Right atrium auricular region (tissue), 2 donors: ENCODE results near the gene IL17REL. TPM values are rescaled to one million over a fixed set of nuclear protein-coding genes. Genes with fewer than 3 reads are reported as not detected.

Source experiments
- DNase-seq: peaks from one replicate; pipeline ENCODE4 v3.0.0-alpha.2; 2019; ENCODE audit warnings: low spot score
- H3K27ac ChIP-seq, 2 donors: fragments of 200-600 bp; sonication (generic); 1 replicate in 1 of 2; 2 replicates in 1 of 2; pipeline ENCODE4 v1.5.1; 2016 to 2019
- H3K27me3 ChIP-seq, 2 donors: fragments of 200-600 bp; sonication (generic); one replicate each; pipeline versions ENCODE4 v1.5.1 to v1.6.0; 2017 to 2019
- H3K36me3 ChIP-seq: fragments of 200-600 bp; sonication (generic); one replicate; pipeline ENCODE4 v1.5.1; 2016
- H3K4me1 ChIP-seq, 2 donors: fragments of 200-600 bp; sonication (generic); one replicate each; pipeline versions ENCODE4 v1.5.1 to v1.6.0; 2017 to 2019
- H3K4me3 ChIP-seq, 2 donors: fragments of 200-600 bp; sonication (generic); 1 replicate in 1 of 2; 2 replicates in 1 of 2; pipeline ENCODE4 v1.5.1; 2017 to 2019; ENCODE audit warnings: mild to moderate bottlenecking in 1 of 2, moderate library complexity in 1 of 2
- H3K9me3 ChIP-seq, 2 donors: fragments of 200-600 bp; sonication (generic); one replicate each; pipeline ENCODE4 v1.5.1; 2019
- total RNA-seq, 2 donors: library from RNA; depleted of rRNA; stranded (reverse); fragments of >200 nt; gene quantifications; one replicate each; pipeline ENCODE4 v1.1.0, GENCODE V29; 2016
- TF ChIP-seq, protein P1 (sequence below), 2 donors: fragments of 200-600 bp; sonication (generic); IDR thresholded peaks; one replicate each; pipeline ENCODE4 v1.5.1; 2019; ENCODE audit warnings: antibody characterized with exemption in 2 of 2

IL17REL gene
- total RNA-seq, 2 donors from 2014 or later = not detected

- TF ChIP-seq, protein P1, sequence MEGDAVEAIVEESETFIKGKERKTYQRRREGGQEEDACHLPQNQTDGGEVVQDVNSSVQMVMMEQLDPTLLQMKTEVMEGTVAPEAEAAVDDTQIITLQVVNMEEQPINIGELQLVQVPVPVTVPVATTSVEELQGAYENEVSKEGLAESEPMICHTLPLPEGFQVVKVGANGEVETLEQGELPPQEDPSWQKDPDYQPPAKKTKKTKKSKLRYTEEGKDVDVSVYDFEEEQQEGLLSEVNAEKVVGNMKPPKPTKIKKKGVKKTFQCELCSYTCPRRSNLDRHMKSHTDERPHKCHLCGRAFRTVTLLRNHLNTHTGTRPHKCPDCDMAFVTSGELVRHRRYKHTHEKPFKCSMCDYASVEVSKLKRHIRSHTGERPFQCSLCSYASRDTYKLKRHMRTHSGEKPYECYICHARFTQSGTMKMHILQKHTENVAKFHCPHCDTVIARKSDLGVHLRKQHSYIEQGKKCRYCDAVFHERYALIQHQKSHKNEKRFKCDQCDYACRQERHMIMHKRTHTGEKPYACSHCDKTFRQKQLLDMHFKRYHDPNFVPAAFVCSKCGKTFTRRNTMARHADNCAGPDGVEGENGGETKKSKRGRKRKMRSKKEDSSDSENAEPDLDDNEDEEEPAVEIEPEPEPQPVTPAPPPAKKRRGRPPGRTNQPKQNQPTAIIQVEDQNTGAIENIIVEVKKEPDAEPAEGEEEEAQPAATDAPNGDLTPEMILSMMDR (IDR thresholded peaks at IDR 0.05) = no peak
- no peaks in the 10 kb centered on the region for H3K9me3 ChIP-seq
- peaks cover 27% of the 10 kb centered on the region for H3K36me3 ChIP-seq
- DNase-seq = no peak
- peaks cover 0 to 57% of the 10 kb centered on the region in 2 donors for H3K4me1 ChIP-seq
- peak overlapping the region; percentile 96 to 98 for H3K27ac ChIP-seq
- H3K27me3 ChIP-seq = no peaks in the 10 kb centered on the region
- peak overlapping the region; percentile 80 to 83 for H3K4me3 ChIP-seq
Observed at GRCh38 chr22:49958931-49959781, 53.4 kb downstream of the IL17REL start.

- TF ChIP-seq, protein P1 (IDR thresholded peaks at IDR 0.05) = no peak
- DNase-seq = no peak
- Histone ChIP-seq H3K36me3 (peaks cover 20% of the 10 kb centered on the region), H3K27me3 (no peaks in the 10 kb centered on the region), H3K4me3 (no peak overlapping the region), H3K9me3 (no peaks in the 10 kb centered on the region), H3K27ac (peak overlapping the region; percentile 7 to 98), H3K4me1 (peaks cover 0 to 57% of the 10 kb centered on the region in 2 donors)
Observed at GRCh38 chr22:49958366-49958921, 54.1 kb downstream of the IL17REL start.

DNA sequence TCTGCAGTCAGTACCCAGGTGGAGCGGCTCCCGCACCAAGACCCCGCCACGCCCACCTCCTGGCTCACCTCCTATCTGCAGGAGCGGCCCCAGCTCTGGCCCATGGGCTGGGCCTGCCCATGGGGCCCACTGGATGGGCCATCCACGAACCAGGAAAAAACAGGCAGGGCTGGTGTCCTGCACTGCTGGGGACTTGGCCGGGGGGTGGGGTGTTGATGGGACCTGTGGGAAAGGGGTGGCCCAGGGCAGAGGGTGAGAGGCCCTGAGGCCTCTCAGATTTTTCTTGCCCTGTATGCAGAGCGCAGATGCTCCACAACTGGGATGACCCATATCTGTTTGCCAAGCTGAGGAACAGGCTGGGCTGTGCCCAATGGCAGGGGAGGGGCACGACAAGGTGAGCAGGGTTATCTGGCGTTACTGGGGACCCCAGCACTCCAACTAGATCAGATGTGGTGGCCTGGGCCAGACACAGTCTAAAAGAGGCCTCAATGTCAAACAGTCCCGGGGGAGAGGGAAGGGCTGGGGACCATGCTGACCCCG lies 54.7 kb downstream of the IL17REL start:
- H3K27me3 ChIP-seq = no peaks in the 10 kb centered on the region

DNA sequence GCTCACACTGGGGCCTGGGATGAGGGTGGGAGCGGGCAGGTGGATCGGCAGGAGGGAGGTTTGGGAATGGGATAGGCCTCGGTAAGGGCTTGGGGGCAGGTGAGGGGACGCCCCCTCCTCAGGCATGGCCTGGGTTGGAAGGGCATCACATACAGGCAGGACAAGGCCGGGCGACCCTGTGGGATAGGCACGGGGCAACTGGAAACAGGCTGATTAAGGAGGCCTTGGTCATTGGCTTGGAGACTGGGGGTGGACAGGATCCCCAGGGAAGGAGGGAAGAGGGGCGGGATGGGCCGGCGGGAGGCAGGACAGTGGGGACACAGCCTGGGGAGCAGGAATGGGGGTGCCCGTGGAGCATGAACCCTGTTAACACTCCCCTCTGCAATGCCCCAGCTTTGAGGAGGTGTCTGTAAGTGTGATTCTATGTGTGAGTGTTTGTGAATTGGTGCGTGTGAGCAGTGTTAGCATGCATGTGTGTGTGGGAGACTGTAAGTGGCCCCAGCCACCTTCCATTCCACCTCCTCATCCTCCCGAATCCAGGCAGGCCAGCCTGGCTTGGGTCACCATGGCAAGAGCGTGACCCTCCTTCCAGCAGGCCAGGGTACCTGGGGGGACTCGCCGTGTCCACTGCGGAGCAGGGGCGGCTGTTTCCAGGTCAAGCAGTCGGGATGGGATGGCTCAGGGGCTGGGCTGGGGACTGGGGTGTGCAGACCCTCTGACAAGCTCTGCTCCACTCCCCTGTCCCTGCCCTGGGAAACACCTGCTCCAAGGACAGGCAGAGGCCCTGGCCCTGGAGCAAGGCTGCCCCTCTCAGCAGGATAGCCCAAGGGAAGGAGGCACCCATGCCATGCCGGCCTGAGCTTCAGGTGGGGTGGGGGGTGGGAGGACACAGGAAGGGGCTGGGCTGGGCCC lies 55.4 kb downstream of the IL17REL start:
- DNase-seq = no peak
- peaks cover 0 to 59% of the 10 kb centered on the region in 2 donors for H3K4me1 ChIP-seq
- no peaks in the 10 kb centered on the region for H3K27me3 ChIP-seq
- peak overlapping the region; percentile 90 to 95 for H3K27ac ChIP-seq
- peaks cover 10% of the 10 kb centered on the region for H3K36me3 ChIP-seq
- no peak overlapping the region for H3K4me3 ChIP-seq
- no peaks in the 10 kb centered on the region for H3K9me3 ChIP-seq
- TF ChIP-seq, protein P1 (IDR thresholded peaks at IDR 0.05) = no peak

More for the DNA sequence above, 54.7 kb downstream of the IL17REL start:
- no peak for DNase-seq
- H3K36me3 ChIP-seq = peaks cover 14% of the 10 kb centered on the region
- TF ChIP-seq, protein P1 (IDR thresholded peaks at IDR 0.05) = no peak
- no peaks in the 10 kb centered on the region for H3K9me3 ChIP-seq
- H3K4me1 ChIP-seq = peaks cover 0 to 57% of the 10 kb centered on the region in 2 donors
- no peak overlapping the region for H3K4me3 ChIP-seq
- H3K27ac ChIP-seq = peak overlapping the region in 1 of 2 donors; percentile 98

DNA sequence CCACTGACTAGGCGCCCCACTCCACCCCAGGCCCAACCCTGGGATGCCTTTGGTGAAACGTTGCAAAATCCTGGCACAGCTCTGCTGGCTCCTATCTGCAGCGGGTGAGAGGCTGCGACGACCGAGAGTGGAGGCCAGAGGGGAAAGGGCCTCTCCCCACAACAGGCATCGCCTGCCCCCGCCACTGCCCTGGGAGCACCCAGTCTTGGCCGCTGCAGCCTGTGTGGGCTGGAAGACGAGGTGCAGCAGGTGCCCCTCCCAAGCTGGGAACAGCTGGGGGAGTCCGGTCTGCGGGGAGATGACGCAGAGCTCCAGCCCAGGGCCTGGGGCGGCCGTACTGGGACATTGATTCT lies 56.2 kb downstream of the IL17REL start:
- Histone ChIP-seq H3K4me1 (peaks cover 0 to 62% of the 10 kb centered on the region in 2 donors), H3K4me3 (no peak overlapping the region), H3K36me3 (peaks cover 4% of the 10 kb centered on the region), H3K9me3 (no peaks in the 10 kb centered on the region), H3K27ac (peak overlapping the region; percentile 90 to 95), H3K27me3 (no peaks in the 10 kb centered on the region)
- no peak for DNase-seq
- TF ChIP-seq, protein P1 (IDR thresholded peaks at IDR 0.05) = no peak
